Activated CD4-positive, alpha-beta memory T cell treated with anti-CD3 and anti-CD28 coated beads, Interleukin-2, amount 10 ng/mL, durations not matched to agents 7 days and 5 days (primary cell): ENCODE data around the gene TP53AIP1. TPM values are rescaled to one million over a fixed set of nuclear protein-coding genes. Genes with fewer than 3 reads are reported as not detected.
"Not testable (repeated sequence)": the region's sequence is repeated elsewhere in the genome, so short reads cannot be mapped to it uniquely, and the experiment has no call there.

Experiments used
- CTCF ChIA-PET: fragments of 350-600 bp; sonication (Branson Sonifier 250); formaldehyde crosslinking; loops from one replicate; lab custom pipeline; 2021; ENCODE audit warnings: antibody characterized with exemption, inconsistent platforms; lab: Charles Lee
- POLR2A ChIA-PET: fragments of 350-600 bp; sonication (Branson Sonifier 250); formaldehyde crosslinking; loops from one replicate; lab custom pipeline; 2021; ENCODE audit warnings: antibody characterized with exemption; lab: Charles Lee
- DNase-seq: peaks from one replicate; pipeline ENCODE4 v3.0.0-alpha.2; 2020
- H3K27ac Mint-ChIP-seq: one replicate; pipeline ENCODE4 v1.8.0; 2021; ENCODE audit warnings: mild to moderate bottlenecking, mixed read lengths
- H3K27me3 Mint-ChIP-seq: one replicate; pipeline ENCODE4 v1.8.0; 2021; ENCODE audit warnings: mixed read lengths
- H3K36me3 Mint-ChIP-seq: one replicate; pipeline ENCODE4 v1.8.0; 2021; ENCODE audit warnings: low read depth, mixed read lengths
- H3K4me1 Mint-ChIP-seq: one replicate; pipeline ENCODE4 v1.8.0; 2021; ENCODE audit warnings: mixed read lengths
- H3K4me3 Mint-ChIP-seq: one replicate; pipeline ENCODE4 v1.8.0; 2021; ENCODE audit warnings: mild to moderate bottlenecking, mixed read lengths
- H3K9me3 Mint-ChIP-seq: one replicate; pipeline ENCODE4 v1.8.0; 2021; ENCODE audit warnings: mixed read lengths
- total RNA-seq, 2 experiments: library from RNA; stranded (reverse); gene quantifications; one replicate each; pipeline ENCODE4 v1.2.3, GENCODE V29; 2021

The TP53AIP1 gene
- total RNA-seq, 2 experiments from 2014 or later: not detected

- POLR2A ChIA-PET: no interaction called here
- Mint-ChIP-seq H3K9me3 (no peaks in the 10 kb centered on the region), H3K27me3 (no peaks in the 10 kb centered on the region), H3K4me3 (no peak overlapping the region), H3K36me3 (no peaks in the 10 kb centered on the region), H3K27ac (no peak overlapping the region), H3K4me1 (peaks cover 12% of the 10 kb centered on the region)
- DNase-seq: no peak
- CTCF ChIA-PET: interaction anchor here (1.1 kb wide), 1 partner anchor 44 kb away, joined by 3 read pairs; no protein-coding TSS in a partner anchor
Observed at GRCh38 chr11:128929468-128929867, 13.2 kb downstream of the TP53AIP1 start.

- Mint-ChIP-seq H3K27me3 (no peaks in the 10 kb centered on the region), H3K9me3 (no peaks in the 10 kb centered on the region), H3K36me3 (no peaks in the 10 kb centered on the region), H3K4me3 (no peak overlapping the region), H3K4me1 (peaks cover 12% of the 10 kb centered on the region), H3K27ac (peak overlapping the region; percentile 6)
- CTCF ChIA-PET: interaction anchor here (0.6 to 1.4 kb wide), 5 partner anchors 9 to 895 kb away, joined by 3 to 5 read pairs (median 3); no protein-coding TSS in a partner anchor
- POLR2A ChIA-PET: interaction anchor here (1.1 kb wide), 1 partner anchor 43 kb away, joined by 3 read pairs; no protein-coding TSS in a partner anchor
- DNase-seq: peak; percentile 33
Observed at GRCh38 chr11:128928400-128928799, 14.3 kb downstream of the TP53AIP1 start.

DNA sequence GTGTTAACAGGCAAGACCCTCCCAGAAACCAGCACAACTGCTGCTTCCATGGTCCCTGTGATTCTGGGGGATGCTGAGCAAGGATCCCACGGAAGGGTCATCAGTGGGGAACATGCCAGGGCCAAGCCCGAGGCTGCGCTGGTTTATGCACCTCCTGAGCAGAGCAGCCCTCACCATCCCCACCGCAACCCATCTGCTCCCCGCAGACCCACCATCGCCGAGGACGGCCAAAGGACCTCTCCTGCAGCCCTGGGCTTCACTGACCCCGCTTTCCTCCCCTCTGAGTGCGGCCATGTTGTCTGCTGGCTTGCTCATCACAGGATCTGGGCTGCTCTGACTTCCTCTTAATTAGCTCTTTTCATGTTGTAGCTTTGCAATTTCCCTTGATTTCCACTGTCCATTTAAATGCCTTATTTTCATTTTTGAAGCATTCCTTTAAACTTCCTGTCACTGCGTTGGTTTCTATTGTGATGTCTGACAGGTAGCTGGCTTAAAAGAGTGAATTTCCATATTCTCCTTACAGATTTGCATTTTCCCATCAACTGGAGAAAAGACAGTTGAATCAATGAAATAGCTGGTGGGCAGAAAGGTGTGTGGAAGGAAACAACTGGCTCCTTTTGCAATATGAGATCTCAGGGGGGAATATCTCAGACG is 14.9 kb downstream of the TP53AIP1 start:
- ChIA-PET POLR2A (interaction anchor here (1.1 kb wide), 1 partner anchor 42 kb away, joined by 3 read pairs; no protein-coding TSS in a partner anchor), CTCF (interaction anchor here (0.6 to 1.4 kb wide), 4 partner anchors 9 to 895 kb away, joined by 3 to 5 read pairs (median 3); no protein-coding TSS in a partner anchor)
- H3K9me3 Mint-ChIP-seq: no peaks in the 10 kb centered on the region
- H3K4me3 Mint-ChIP-seq: no peak overlapping the region
- DNase-seq: no peak
- no peak overlapping the region for H3K27ac Mint-ChIP-seq
- no peaks in the 10 kb centered on the region for H3K36me3 Mint-ChIP-seq
- H3K4me1 Mint-ChIP-seq: peaks cover 12% of the 10 kb centered on the region
- H3K27me3 Mint-ChIP-seq: no peaks in the 10 kb centered on the region

DNA sequence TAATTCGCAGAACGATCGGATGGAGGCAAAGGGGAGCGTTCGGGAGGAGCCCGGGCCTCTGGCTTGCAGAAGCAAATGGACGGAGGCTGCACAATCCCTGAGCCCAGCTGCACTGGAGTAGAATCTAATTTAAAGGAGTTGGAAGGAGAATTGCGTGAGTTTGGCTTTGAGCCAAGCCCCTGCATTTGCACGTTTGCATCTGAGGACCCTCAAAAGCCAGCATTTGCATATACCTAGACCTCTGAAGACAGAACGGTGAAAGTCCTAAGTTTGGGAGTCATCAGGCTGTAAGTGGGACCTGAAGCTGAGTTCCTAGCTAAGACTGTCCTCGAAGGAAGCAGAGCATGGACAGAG is 15.6 kb downstream of the TP53AIP1 start:
- peaks cover 12% of the 10 kb centered on the region for H3K4me1 Mint-ChIP-seq
- ChIA-PET CTCF (interaction anchor here (0.8 kb wide), 1 partner anchor 42 kb away, joined by 3 read pairs; no protein-coding TSS in a partner anchor), POLR2A (no interaction called here)
- H3K36me3 Mint-ChIP-seq: no peaks in the 10 kb centered on the region
- no peaks in the 10 kb centered on the region for H3K9me3 Mint-ChIP-seq
- no peak overlapping the region for H3K27ac Mint-ChIP-seq
- DNase-seq: no peak
- H3K4me3 Mint-ChIP-seq: no peak overlapping the region
- no peaks in the 10 kb centered on the region for H3K27me3 Mint-ChIP-seq

GRCh38 chr11:128926437-128927107 is 16.1 kb downstream of the TP53AIP1 start:
- CTCF ChIA-PET: interaction anchor here (0.6 to 0.8 kb wide), 3 partner anchors 41 to 1281 kb away, joined by 3 read pairs; no protein-coding TSS in a partner anchor
- Mint-ChIP-seq H3K4me1 (peaks cover 12% of the 10 kb centered on the region), H3K4me3 (no peak overlapping the region), H3K36me3 (no peaks in the 10 kb centered on the region), H3K27ac (no peak overlapping the region), H3K27me3 (no peaks in the 10 kb centered on the region), H3K9me3 (no peaks in the 10 kb centered on the region)
- POLR2A ChIA-PET: no interaction called here
- no peak for DNase-seq

GRCh38 chr11:128926000-128926399 is 16.7 kb downstream of the TP53AIP1 start:
- CTCF ChIA-PET: interaction anchor here (0.6 to 0.8 kb wide), 3 partner anchors 41 to 1282 kb away, joined by 3 read pairs; no protein-coding TSS in a partner anchor
- peaks cover 12% of the 10 kb centered on the region for H3K4me1 Mint-ChIP-seq
- H3K27ac Mint-ChIP-seq: no peak overlapping the region
- no peaks in the 10 kb centered on the region for H3K36me3 Mint-ChIP-seq
- H3K27me3 Mint-ChIP-seq: no peaks in the 10 kb centered on the region
- DNase-seq: no peak
- POLR2A ChIA-PET: no interaction called here
- H3K9me3 Mint-ChIP-seq: no peaks in the 10 kb centered on the region
- H3K4me3 Mint-ChIP-seq: no peak overlapping the region

DNA sequence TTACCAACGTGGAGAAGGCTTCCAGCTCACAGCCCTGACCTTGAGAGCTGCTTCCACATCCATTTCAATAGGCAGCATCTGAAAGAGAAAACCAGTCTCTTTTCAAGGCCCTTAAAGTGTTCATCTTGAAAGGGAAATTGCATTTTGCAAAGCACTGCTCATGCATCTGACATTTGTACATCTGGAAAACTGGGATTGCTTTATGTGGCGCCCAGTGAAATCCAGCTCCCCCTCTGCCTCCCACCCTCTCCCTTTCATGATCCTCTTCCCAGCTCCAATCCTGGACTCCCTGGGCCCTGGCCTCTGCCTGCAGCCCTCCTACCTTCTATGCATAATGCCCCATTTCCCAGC is 17.4 kb downstream of the TP53AIP1 start:
- Mint-ChIP-seq H3K27ac (no peak overlapping the region), H3K27me3 (no peaks in the 10 kb centered on the region), H3K4me1 (peaks cover 12% of the 10 kb centered on the region), H3K9me3 (no peaks in the 10 kb centered on the region), H3K4me3 (no peak overlapping the region), H3K36me3 (no peaks in the 10 kb centered on the region)
- ChIA-PET POLR2A (no interaction called here), CTCF (interaction anchor here (0.6 kb wide), 1 partner anchor 31 kb away, joined by 3 read pairs; no protein-coding TSS in a partner anchor)
- no peak for DNase-seq

- peaks cover 12% of the 10 kb centered on the region for H3K4me1 Mint-ChIP-seq
- ChIA-PET POLR2A (no interaction called here), CTCF (no interaction called here)
- no peaks in the 10 kb centered on the region for H3K36me3 Mint-ChIP-seq
- no peak overlapping the region for H3K4me3 Mint-ChIP-seq
- no peak overlapping the region for H3K27ac Mint-ChIP-seq
- H3K9me3 Mint-ChIP-seq: no peaks in the 10 kb centered on the region
- no peaks in the 10 kb centered on the region for H3K27me3 Mint-ChIP-seq
- DNase-seq: no peak
Observed at GRCh38 chr11:128924510-128925249, 18.0 kb downstream of the TP53AIP1 start.

DNA sequence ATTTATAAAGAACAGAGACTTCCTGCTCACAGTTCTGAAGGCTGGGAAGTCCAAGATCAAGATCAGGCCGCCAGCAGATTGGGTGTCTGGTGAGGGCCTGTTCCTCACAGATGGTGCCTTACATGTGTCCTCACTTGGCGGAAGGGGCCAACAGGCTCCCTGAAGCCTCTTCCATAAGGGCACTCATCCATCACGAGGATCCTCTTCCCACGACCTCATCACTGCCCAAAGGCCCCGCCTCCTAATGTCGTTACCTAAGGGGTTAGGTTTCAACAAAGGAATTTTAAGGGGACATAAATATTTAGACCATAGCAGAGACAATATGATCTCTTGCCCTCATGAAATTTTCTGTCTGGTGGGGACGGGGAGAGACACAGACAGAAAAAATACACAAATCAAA is 18.6 kb downstream of the TP53AIP1 start:
- H3K27ac Mint-ChIP-seq: no peak overlapping the region
- ChIA-PET POLR2A (no interaction called here), CTCF (no interaction called here)
- H3K36me3 Mint-ChIP-seq: no peaks in the 10 kb centered on the region
- H3K9me3 Mint-ChIP-seq: no peaks in the 10 kb centered on the region
- H3K4me1 Mint-ChIP-seq: peaks cover 13% of the 10 kb centered on the region
- H3K27me3 Mint-ChIP-seq: peaks cover 3% of the 10 kb centered on the region
- no peak for DNase-seq
- H3K4me3 Mint-ChIP-seq: no peak overlapping the region

- no peak overlapping the region for H3K4me3 Mint-ChIP-seq
- POLR2A ChIA-PET: no interaction called here
- CTCF ChIA-PET: no interaction called here
- H3K36me3 Mint-ChIP-seq: no peaks in the 10 kb centered on the region
- H3K9me3 Mint-ChIP-seq: no peaks in the 10 kb centered on the region
- peaks cover 5% of the 10 kb centered on the region for H3K27me3 Mint-ChIP-seq
- no peak for DNase-seq
- H3K4me1 Mint-ChIP-seq: peaks cover 3% of the 10 kb centered on the region
- H3K27ac Mint-ChIP-seq: no peak overlapping the region
Observed at GRCh38 chr11:128921793-128922192, 20.9 kb downstream of the TP53AIP1 start.

DNA sequence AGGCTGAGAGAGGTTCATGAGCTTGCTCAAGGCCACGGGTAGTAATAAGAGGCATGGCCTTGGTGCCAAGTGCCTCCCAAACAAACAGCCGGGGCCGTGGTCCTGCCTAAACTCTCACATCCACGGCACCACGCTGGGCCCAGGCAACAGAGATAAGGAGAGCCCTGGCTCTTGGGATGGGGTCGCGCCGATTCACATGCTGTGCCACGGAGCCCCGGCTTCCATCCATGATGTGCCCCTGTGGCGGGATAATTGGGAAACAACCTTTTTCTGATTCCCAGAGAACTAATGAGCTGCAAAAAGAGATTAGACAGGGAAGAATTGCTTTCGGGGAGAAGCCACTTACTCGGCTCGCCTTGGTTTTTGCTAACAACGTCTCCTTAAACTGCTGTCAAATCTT is 22.0 kb downstream of the TP53AIP1 start:
- no peak overlapping the region for H3K4me3 Mint-ChIP-seq
- no peaks in the 10 kb centered on the region for H3K36me3 Mint-ChIP-seq
- H3K9me3 Mint-ChIP-seq: no peaks in the 10 kb centered on the region
- H3K27ac Mint-ChIP-seq: no peak overlapping the region
- POLR2A ChIA-PET: no interaction called here
- no peak for DNase-seq
- peaks cover 3% of the 10 kb centered on the region for H3K4me1 Mint-ChIP-seq
- peaks cover 10% of the 10 kb centered on the region for H3K27me3 Mint-ChIP-seq
- CTCF ChIA-PET: no interaction called here

DNA sequence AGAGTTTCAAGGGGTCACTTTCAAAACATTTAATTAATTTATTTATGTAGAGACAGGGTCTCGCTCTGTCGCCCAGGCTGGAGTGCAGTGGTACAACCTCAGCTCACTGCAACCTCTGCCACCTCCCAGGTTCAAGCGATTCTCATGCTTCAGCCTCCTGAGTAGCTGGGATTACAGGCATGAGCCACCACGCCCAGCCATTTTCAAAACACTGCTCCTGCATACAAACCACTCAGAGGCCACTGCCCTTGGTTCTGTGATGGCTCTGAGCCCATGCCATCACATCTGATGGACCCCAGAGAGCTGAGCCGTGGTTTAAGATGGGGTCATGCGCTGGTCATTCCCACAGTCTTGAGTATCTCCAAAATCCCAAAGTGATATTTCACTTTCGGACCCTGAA is 23.0 kb downstream of the TP53AIP1 start:
- POLR2A ChIA-PET, H3K4me1 Mint-ChIP-seq, H3K36me3 Mint-ChIP-seq, H3K4me3 Mint-ChIP-seq, H3K27ac Mint-ChIP-seq, DNase-seq, H3K9me3 Mint-ChIP-seq: not testable (repeated sequence)
- CTCF ChIA-PET: interaction anchor here (1.0 kb wide), 1 partner anchor 9 kb away, joined by 3 read pairs; no protein-coding TSS in a partner anchor
- H3K27me3 Mint-ChIP-seq: peaks cover 14% of the 10 kb centered on the region

GRCh38 chr11:128919216-128919615 is 23.5 kb downstream of the TP53AIP1 start:
- Mint-ChIP-seq H3K27me3 (peaks cover 14% of the 10 kb centered on the region), H3K9me3 (no peaks in the 10 kb centered on the region), H3K4me3 (no peak overlapping the region), H3K4me1 (peaks cover 3% of the 10 kb centered on the region), H3K27ac (no peak overlapping the region), H3K36me3 (no peaks in the 10 kb centered on the region)
- no peak for DNase-seq
- CTCF ChIA-PET: interaction anchor here (1.0 kb wide), 1 partner anchor 9 kb away, joined by 3 read pairs; no protein-coding TSS in a partner anchor
- POLR2A ChIA-PET: no interaction called here
